CD4-positive, alpha-beta T cell (primary cell): ENCODE measurements around the gene WWOX. TPM values are rescaled to one million over a fixed set of nuclear protein-coding genes. Genes with fewer than 3 reads are reported as not detected.

Source experiments
- ATAC-seq: fragments of 200-7000 bp; cut with Tn5 transposase; one replicate; pipeline ENCODE4 v1.10.0; 2022; ENCODE audit warnings: mild to moderate bottlenecking; ENCODE audit not compliant: poor library complexity
- CTCF ChIA-PET: fragments of 350-600 bp; sonication (Branson Sonifier 250); formaldehyde crosslinking; loops from one replicate; lab custom pipeline; 2021; ENCODE audit warnings: antibody characterized with exemption, inconsistent platforms; lab: Charles Lee
- POLR2A ChIA-PET: fragments of 350-600 bp; sonication (Branson Sonifier 250); formaldehyde crosslinking; loops from one replicate; lab custom pipeline; 2021; ENCODE audit warnings: antibody characterized with exemption, inconsistent platforms; lab: Charles Lee
- DNase-seq, 14 experiments: peaks; one replicate each; pipeline ENCODE4 v3.0.0-alpha.2; 2013 to 2020; ENCODE audit warnings: mixed read lengths in 2 of 14
- H3K27ac ChIP-seq, 2 donors: one replicate each; pipeline versions ENCODE4 v1.5.1 to v1.7.0; 2013; ENCODE audit warnings: low read length in 2 of 2, low read depth in 1 of 2, mild to moderate bottlenecking in 1 of 2
- H3K27me3 ChIP-seq, 2 experiments: 1 replicate in 1 of 2; 2 replicates in 1 of 2; pipeline versions ENCODE4 v1.6.1 to v1.7.0; 2013; ENCODE audit warnings: low read length in 2 of 2, control low read depth in 1 of 2, mild to moderate bottlenecking in 1 of 2, moderate library complexity in 1 of 2; ENCODE audit not compliant: insufficient read depth in 2 of 2, control insufficient read depth in 1 of 2
- H3K36me3 ChIP-seq: one replicate; pipeline ENCODE4 v1.6.1; 2013; ENCODE audit warnings: low read length, control low read depth; ENCODE audit not compliant: insufficient read depth
- H3K4me1 ChIP-seq: one replicate; pipeline ENCODE4 v1.6.1; 2013; ENCODE audit warnings: low read length, control low read depth; ENCODE audit not compliant: insufficient read depth
- H3K4me3 ChIP-seq: one replicate; pipeline ENCODE4 v1.5.1; 2013; ENCODE audit warnings: mild to moderate bottlenecking, low read length, moderate library complexity
- H3K9me3 ChIP-seq, 2 experiments: 1 replicate in 1 of 2; 2 replicates in 1 of 2; pipeline versions ENCODE4 v1.6.1 to v1.7.0; 2013; ENCODE audit warnings: low read length in 2 of 2, mild to moderate bottlenecking in 2 of 2, control low read depth in 1 of 2, moderate library complexity in 1 of 2; ENCODE audit not compliant: control insufficient read depth in 1 of 2, insufficient read depth in 1 of 2
- H3K27ac Mint-ChIP-seq: one replicate; pipeline ENCODE4 v1.8.0; 2020; ENCODE audit warnings: mixed read lengths
- H3K27me3 Mint-ChIP-seq: one replicate; pipeline ENCODE4 v1.8.0; 2021; ENCODE audit warnings: mixed read lengths
- H3K36me3 Mint-ChIP-seq: one replicate; pipeline ENCODE4 v1.8.0; 2021; ENCODE audit warnings: low read depth, mixed read lengths
- H3K4me1 Mint-ChIP-seq: one replicate; pipeline ENCODE4 v1.8.0; 2021; ENCODE audit warnings: low read depth, mixed read lengths
- H3K4me3 Mint-ChIP-seq: one replicate; pipeline ENCODE4 v1.8.0; 2020; ENCODE audit warnings: mild to moderate bottlenecking, mixed read lengths
- H3K9me3 Mint-ChIP-seq: one replicate; pipeline ENCODE4 v1.8.0; 2020; ENCODE audit warnings: mixed read lengths
- CTCF ChIP-seq: fragments of 200-600 bp; IDR thresholded peaks from one replicate; pipeline ENCODE4 v1.8.0; 2022; ENCODE audit warnings: antibody characterized with exemption, mild to moderate bottlenecking
- intact Hi-C, 2 experiments: fragments of 100-400 bp; cut with DNase I in 1 of 2; cut with micrococcal nuclease in 1 of 2; formaldehyde crosslinking; loops; one replicate each; pipeline versions ENCODE4 v1.15.1 to v1.9.0; 2023 to 2025; cut with DNase I, micrococcal nuclease
- total RNA-seq, 174 experiments: library from RNA in 2 of 174; stranded (reverse) in 2 of 174; gene quantifications; one replicate each; pipeline ENCODE4 v1.2.3 and lab custom pipeline; 2021 to 2026

The WWOX gene
- total RNA-seq, 2 experiments from 2014 or later: 19.3 to 21.7 TPM

GRCh38 chr16:79077346-79077745 is 977.9 kb downstream of the WWOX start:
- H3K9me3 Mint-ChIP-seq: no peaks in the 10 kb centered on the region
- Histone ChIP-seq H3K36me3 (no peaks in the 10 kb centered on the region), H3K4me3 (no peak overlapping the region), H3K9me3 (no peaks in the 10 kb centered on the region), H3K4me1 (peaks cover 18% of the 10 kb centered on the region), H3K27ac (no peak overlapping the region), H3K27me3 (no peaks in the 10 kb centered on the region)
- H3K27me3 Mint-ChIP-seq: peaks cover 11% of the 10 kb centered on the region
- ATAC-seq: no peak
- H3K4me3 Mint-ChIP-seq: no peak overlapping the region
- ChIA-PET CTCF (no interaction called here), POLR2A (interaction anchor here (1.4 kb wide), 1 partner anchor 14 kb away, joined by 3 read pairs; no protein-coding TSS in a partner anchor)
- intact Hi-C loops: no loop called here
- H3K36me3 Mint-ChIP-seq: no peaks in the 10 kb centered on the region
- no peak overlapping the region for H3K27ac Mint-ChIP-seq
- peaks cover 57% of the 10 kb centered on the region for H3K4me1 Mint-ChIP-seq
- no peak for DNase-seq
- no peak for TF ChIP-seq CTCF

DNA sequence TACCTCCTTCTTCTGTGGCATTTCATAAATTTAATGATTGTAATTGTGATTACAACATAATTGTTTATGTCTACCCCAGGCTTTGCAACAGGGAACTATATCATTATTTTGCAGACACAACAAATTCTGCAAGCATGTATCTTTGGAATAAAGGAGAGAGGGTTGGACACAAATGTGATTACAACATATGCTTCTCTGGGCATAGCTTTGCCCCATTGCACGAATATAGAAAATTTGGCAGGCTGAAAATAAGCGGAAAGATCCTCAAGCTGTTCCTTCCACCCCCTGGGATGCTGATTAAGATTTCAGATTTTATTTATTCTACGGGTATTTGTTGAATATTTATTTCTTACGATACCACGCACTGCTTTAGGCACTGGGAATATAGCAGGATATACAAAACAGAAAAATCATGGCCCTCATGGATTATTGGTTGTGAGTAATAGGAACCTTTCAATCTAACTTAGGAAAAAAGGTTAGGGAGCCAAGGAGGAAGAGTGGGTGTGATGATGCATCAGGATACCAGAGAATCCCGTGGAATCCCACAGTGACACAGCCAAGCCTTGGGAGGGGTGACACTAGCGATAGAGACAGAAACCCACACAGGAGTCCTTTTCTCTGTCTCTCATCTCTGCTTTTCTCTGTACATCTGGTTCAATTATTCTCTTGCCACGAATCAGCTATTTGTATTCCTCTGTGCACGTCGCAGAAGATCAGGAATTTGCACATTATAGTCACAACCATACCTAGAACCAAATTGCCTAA is 980.4 kb downstream of the WWOX start:
- H3K4me3 ChIP-seq: no peak overlapping the region
- no peaks in the 10 kb centered on the region for H3K36me3 ChIP-seq
- no peak for ATAC-seq
- DNase-seq: no peak
- no peak overlapping the region for H3K27ac ChIP-seq
- H3K4me1 ChIP-seq: peaks cover 18% of the 10 kb centered on the region
- no peaks in the 10 kb centered on the region for H3K9me3 ChIP-seq
- TF ChIP-seq CTCF: no peak
- Mint-ChIP-seq H3K27me3 (peaks cover 5% of the 10 kb centered on the region), H3K27ac (no peak overlapping the region), H3K36me3 (no peaks in the 10 kb centered on the region), H3K4me3 (no peak overlapping the region), H3K9me3 (no peaks in the 10 kb centered on the region), H3K4me1 (peaks cover 57% of the 10 kb centered on the region)
- no peaks in the 10 kb centered on the region for H3K27me3 ChIP-seq
- intact Hi-C loops: no loop called here
- POLR2A ChIA-PET: no interaction called here
- CTCF ChIA-PET: no interaction called here

DNA sequence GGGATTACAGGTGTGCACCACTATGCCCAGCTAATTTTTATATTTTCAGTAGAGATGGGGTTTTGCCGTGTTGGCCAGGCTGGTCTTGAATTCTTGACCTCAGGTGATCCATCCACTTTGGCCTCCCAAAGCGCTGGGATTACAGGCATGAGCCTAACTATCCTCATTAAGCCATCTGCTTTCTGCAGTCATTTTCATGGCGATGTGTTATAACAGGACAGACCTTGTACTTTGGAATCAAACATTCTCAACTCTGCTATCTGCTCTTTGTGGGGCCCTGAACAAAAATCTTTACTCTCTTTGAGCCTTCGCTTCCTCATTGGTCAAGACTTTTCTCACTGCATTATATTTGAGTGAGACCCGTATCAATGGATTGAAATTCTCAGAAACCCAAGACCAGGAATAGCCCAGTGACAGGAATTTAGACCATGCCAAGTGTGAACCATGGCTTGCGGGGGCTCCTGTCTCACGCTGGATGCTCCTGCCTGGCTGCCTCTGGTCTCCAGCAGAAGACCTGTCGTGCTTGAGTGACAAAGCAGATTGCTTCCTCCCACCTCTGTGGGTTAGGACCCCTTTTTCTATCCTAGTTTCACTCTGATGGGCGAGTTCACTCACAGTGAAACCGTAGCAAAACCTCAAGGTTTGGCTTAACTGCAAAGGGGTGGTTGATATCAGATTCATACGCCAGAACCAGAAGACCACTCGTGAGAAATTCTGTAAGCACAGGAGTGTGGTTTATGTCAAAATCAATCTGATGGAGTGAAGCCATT is 982.0 kb downstream of the WWOX start:
- no peak for ATAC-seq
- H3K4me1 Mint-ChIP-seq: peaks cover 41% of the 10 kb centered on the region

More for the DNA sequence above, 982.0 kb downstream of the WWOX start:
- no peaks in the 10 kb centered on the region for H3K36me3 ChIP-seq
- Mint-ChIP-seq H3K36me3 (no peaks in the 10 kb centered on the region), H3K27me3 (peaks cover 1% of the 10 kb centered on the region), H3K4me3 (no peak overlapping the region), H3K27ac (no peak overlapping the region), H3K9me3 (no peaks in the 10 kb centered on the region)
- no peak overlapping the region for H3K27ac ChIP-seq
- TF ChIP-seq CTCF: no peak
- H3K4me1 ChIP-seq: peaks cover 14% of the 10 kb centered on the region
- POLR2A ChIA-PET: no interaction called here
- no peak overlapping the region for H3K4me3 ChIP-seq
- CTCF ChIA-PET: no interaction called here
- intact Hi-C loops: no loop called here
- no peaks in the 10 kb centered on the region for H3K9me3 ChIP-seq
- no peak for DNase-seq
- no peaks in the 10 kb centered on the region for H3K27me3 ChIP-seq
